Peyer's patch (tissue), 4 donors: ENCODE results near the gene SPOCK3. TPM values are rescaled to one million over a fixed set of nuclear protein-coding genes. Genes with fewer than 3 reads are reported as not detected.

Experiments
- DNase-seq, 3 donors: peaks; one replicate each; pipeline ENCODE4 v3.0.0-alpha.2; 2017 to 2019
- H3K27ac ChIP-seq, 4 donors: fragments of 200-600 bp; sonication (generic); one replicate each; pipeline ENCODE4 v1.5.1; 2016 to 2019
- H3K27me3 ChIP-seq, 2 donors: fragments of 200-600 bp; sonication (generic); one replicate each; pipeline ENCODE4 v1.5.1; 2019
- H3K36me3 ChIP-seq, 3 donors: fragments of 200-600 bp; sonication (generic); one replicate each; pipeline ENCODE4 v1.5.1; 2016 to 2019
- H3K4me1 ChIP-seq, 4 donors: fragments of 200-600 bp; sonication (generic); one replicate each; pipeline ENCODE4 v1.5.1; 2016 to 2019
- H3K4me3 ChIP-seq, 4 donors: fragments of 200-600 bp; sonication (generic); 1 replicate in 3 of 4; 2 replicates in 1 of 4; pipeline ENCODE4 v1.5.1; 2016 to 2019; ENCODE audit warnings: mild to moderate bottlenecking in 1 of 4
- H3K9me3 ChIP-seq, 4 donors: fragments of 200-600 bp; sonication (generic); one replicate each; pipeline ENCODE4 v1.5.1; 2016 to 2019; ENCODE audit warnings: mild to moderate bottlenecking in 1 of 4
- POLR2A ChIP-seq, 2 donors: fragments of 450-650 bp; IDR thresholded peaks; one replicate each; pipeline ENCODE4 v1.5.1; 2017; ENCODE audit warnings: antibody characterized with exemption in 2 of 2, mild to moderate bottlenecking in 2 of 2, moderate library complexity in 2 of 2
- total RNA-seq, 4 donors: library from RNA; depleted of rRNA; stranded (reverse); fragments of >200 nt; gene quantifications; one replicate each; pipeline ENCODE4 v1.1.0, GENCODE V29; 2016
- TF ChIP-seq, protein P1 (sequence below), 6 experiments: fragments of 450-650 bp in 4 of 6; fragments of 200-600 bp in 2 of 6; sonication (generic) in 1 of 6; IDR thresholded peaks; one replicate each; pipeline ENCODE4 v1.5.1; 2017 to 2019; ENCODE audit warnings: antibody characterized with exemption in 6 of 6, mild to moderate bottlenecking in 3 of 6, moderate library complexity in 1 of 6

SPOCK3 gene
- total RNA-seq, 4 donors from 2014 or later, result 1.7 TPM; not detected in 3

GRCh38 chr4:166839615-166840251 lies 394.6 kb downstream of the SPOCK3 start:
- no peaks in the 10 kb centered on the region for H3K9me3 ChIP-seq
- H3K4me3 ChIP-seq, result no peak overlapping the region
- no peak for TF ChIP-seq POLR2A (IDR thresholded peaks at IDR 0.05)
- TF ChIP-seq, protein P1, sequence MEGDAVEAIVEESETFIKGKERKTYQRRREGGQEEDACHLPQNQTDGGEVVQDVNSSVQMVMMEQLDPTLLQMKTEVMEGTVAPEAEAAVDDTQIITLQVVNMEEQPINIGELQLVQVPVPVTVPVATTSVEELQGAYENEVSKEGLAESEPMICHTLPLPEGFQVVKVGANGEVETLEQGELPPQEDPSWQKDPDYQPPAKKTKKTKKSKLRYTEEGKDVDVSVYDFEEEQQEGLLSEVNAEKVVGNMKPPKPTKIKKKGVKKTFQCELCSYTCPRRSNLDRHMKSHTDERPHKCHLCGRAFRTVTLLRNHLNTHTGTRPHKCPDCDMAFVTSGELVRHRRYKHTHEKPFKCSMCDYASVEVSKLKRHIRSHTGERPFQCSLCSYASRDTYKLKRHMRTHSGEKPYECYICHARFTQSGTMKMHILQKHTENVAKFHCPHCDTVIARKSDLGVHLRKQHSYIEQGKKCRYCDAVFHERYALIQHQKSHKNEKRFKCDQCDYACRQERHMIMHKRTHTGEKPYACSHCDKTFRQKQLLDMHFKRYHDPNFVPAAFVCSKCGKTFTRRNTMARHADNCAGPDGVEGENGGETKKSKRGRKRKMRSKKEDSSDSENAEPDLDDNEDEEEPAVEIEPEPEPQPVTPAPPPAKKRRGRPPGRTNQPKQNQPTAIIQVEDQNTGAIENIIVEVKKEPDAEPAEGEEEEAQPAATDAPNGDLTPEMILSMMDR (IDR thresholded peaks at IDR 0.05), result no peak
- H3K27me3 ChIP-seq, result no peaks in the 10 kb centered on the region
- H3K4me1 ChIP-seq, result no peaks in the 10 kb centered on the region
- no peak overlapping the region for H3K27ac ChIP-seq
- DNase-seq, result no peak
- no peaks in the 10 kb centered on the region for H3K36me3 ChIP-seq

GRCh38 chr4:166838975-166839614 lies 395.2 kb downstream of the SPOCK3 start:
- TF ChIP-seq, protein P1 (IDR thresholded peaks at IDR 0.05), result no peak
- TF ChIP-seq POLR2A (IDR thresholded peaks at IDR 0.05), result no peak
- DNase-seq, result no peak
- no peaks in the 10 kb centered on the region for H3K27me3 ChIP-seq
- H3K4me3 ChIP-seq, result no peak overlapping the region
- H3K36me3 ChIP-seq, result no peaks in the 10 kb centered on the region
- no peak overlapping the region for H3K27ac ChIP-seq
- H3K9me3 ChIP-seq, result no peaks in the 10 kb centered on the region
- H3K4me1 ChIP-seq, result no peaks in the 10 kb centered on the region

GRCh38 chr4:166836865-166837264 lies 397.4 kb downstream of the SPOCK3 start:
- Histone ChIP-seq H3K36me3 (no peaks in the 10 kb centered on the region), H3K27ac (no peak overlapping the region), H3K4me1 (no peaks in the 10 kb centered on the region), H3K9me3 (no peaks in the 10 kb centered on the region), H3K27me3 (no peaks in the 10 kb centered on the region), H3K4me3 (no peak overlapping the region)
- no peak for TF ChIP-seq POLR2A (IDR thresholded peaks at IDR 0.05)
- TF ChIP-seq, protein P1 (IDR thresholded peaks at IDR 0.05), result no peak
- DNase-seq, result no peak

- H3K9me3 ChIP-seq, result no peaks in the 10 kb centered on the region
- no peak overlapping the region for H3K4me3 ChIP-seq
- no peak for DNase-seq
- no peak overlapping the region for H3K27ac ChIP-seq
- no peaks in the 10 kb centered on the region for H3K4me1 ChIP-seq
- no peaks in the 10 kb centered on the region for H3K36me3 ChIP-seq
- no peaks in the 10 kb centered on the region for H3K27me3 ChIP-seq
- TF ChIP-seq POLR2A (IDR thresholded peaks at IDR 0.05), result no peak
- TF ChIP-seq, protein P1 (IDR thresholded peaks at IDR 0.05), result no peak
These were observed 406.7 kb downstream of the SPOCK3 start for GRCh38 chr4:166827629-166828028.

DNA sequence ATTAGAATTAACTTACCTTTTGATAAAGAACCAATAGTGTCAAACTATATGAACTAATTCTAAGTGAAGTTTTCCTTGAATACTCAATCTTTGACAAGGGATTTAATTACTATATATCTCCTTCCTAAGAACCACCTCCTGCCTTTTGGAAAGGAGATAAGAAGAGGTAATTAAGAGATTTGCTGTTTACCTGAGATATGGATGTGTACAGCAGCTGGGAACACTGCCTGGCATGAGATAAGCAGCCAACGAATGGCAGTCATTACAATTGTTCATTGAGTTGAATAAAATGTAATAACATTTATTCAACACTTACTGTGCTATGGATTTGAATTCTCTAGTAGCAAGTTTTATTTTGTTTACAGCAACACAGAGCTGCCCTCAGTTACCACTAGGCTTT lies 407.1 kb downstream of the SPOCK3 start:
- no peaks in the 10 kb centered on the region for H3K4me1 ChIP-seq
- no peak for DNase-seq
- no peaks in the 10 kb centered on the region for H3K9me3 ChIP-seq
- H3K36me3 ChIP-seq, result no peaks in the 10 kb centered on the region
- H3K27ac ChIP-seq, result no peak overlapping the region
- H3K4me3 ChIP-seq, result no peak overlapping the region
- no peak for TF ChIP-seq POLR2A (IDR thresholded peaks at IDR 0.05)
- TF ChIP-seq, protein P1 (IDR thresholded peaks at IDR 0.05), result no peak
- no peaks in the 10 kb centered on the region for H3K27me3 ChIP-seq
